SK-N-SH (cell line): Measurements from ENCODE around the gene LYL1. TPM values are rescaled to one million over a fixed set of nuclear protein-coding genes. Genes with fewer than 3 reads are reported as not detected.
A peak's percentile ranks its signal among the peaks of the same experiment; 100 is the strongest.

ENCODE experiments used
- CTCF ChIA-PET: fragments of 300-600, 350-600 bp; formaldehyde crosslinking; extraction: SDS; loops from one replicate; lab custom pipeline; 2021; lab: Yijun Ruan, JAX
- POLR2A ChIA-PET: fragments of 350-600 bp; sonication (Branson Sonifier 250); formaldehyde crosslinking; extraction: SDS; loops from one replicate; lab custom pipeline; 2020; ENCODE audit warnings: antibody characterized with exemption, inconsistent platforms; lab: Yijun Ruan, JAX
- DNase-seq: peaks from one replicate; pipeline ENCODE4 v3.0.0; 2012
- H2AFZ ChIP-seq: fragments of 200-600 bp; sonication (generic); 2 replicates; pipeline ENCODE4 v1.8.1; 2016; ENCODE audit warnings: antibody characterized with exemption, mild to moderate bottlenecking, low read depth
- H3F3A ChIP-seq: fragments of 200-600 bp; sonication (generic); replicated peaks from 2 replicates; pipeline ENCODE3; 2016; ENCODE audit warnings: antibody characterized with exemption, mild to moderate bottlenecking; ENCODE audit not compliant: insufficient read depth
- H3K27ac ChIP-seq, 2 experiments: fragments of 200-500 bp in 1 of 2; fragments of 200-600 bp in 1 of 2; sonication (Bioruptor generic) in 1 of 2; sonication (generic), shearing (Covaris generic) in 1 of 2; 2 replicates each; pipeline versions ENCODE4 v1.5.1 to v1.6.1; 2014 to 2016; ENCODE audit warnings: low read depth in 2 of 2, inconsistent platforms in 1 of 2, low read length in 1 of 2, mild to moderate bottlenecking in 1 of 2, mixed read lengths in 1 of 2
- H3K27me3 ChIP-seq: fragments of 200-600 bp; sonication (generic), shearing (Covaris generic); 2 replicates; pipeline ENCODE4 v1.6.1; 2016; ENCODE audit warnings: mixed run types; ENCODE audit not compliant: insufficient read depth
- H3K36me3 ChIP-seq, 2 experiments: fragments of 200-500 bp in 1 of 2; fragments of 200-600 bp in 1 of 2; sonication (Bioruptor generic) in 1 of 2; sonication (generic) in 1 of 2; replicated peaks in 1 of 2; 2 replicates each; pipeline versions ENCODE3 to v1.5.1; 2014 to 2016; ENCODE audit warnings: low read length in 1 of 2, mild to moderate bottlenecking in 1 of 2; ENCODE audit not compliant: insufficient read depth in 2 of 2, control insufficient read depth in 1 of 2
- H3K4me1 ChIP-seq, 2 experiments: fragments of 200-500 bp in 1 of 2; fragments of 200-600 bp in 1 of 2; sonication (Bioruptor generic) in 1 of 2; sonication (generic), shearing (Covaris generic) in 1 of 2; 2 replicates each; pipeline versions ENCODE4 v1.5.1 to v1.6.1; 2014 to 2016; ENCODE audit warnings: low read depth in 1 of 2, low read length in 1 of 2, mixed run types in 1 of 2; ENCODE audit not compliant: insufficient read depth in 2 of 2, control insufficient read depth in 1 of 2
- H3K4me2 ChIP-seq: fragments of 200-600 bp; sonication (generic), shearing (Covaris generic); 2 replicates; pipeline ENCODE4 v1.6.1; 2017; ENCODE audit warnings: mixed run types
- H3K4me3 ChIP-seq, 2 experiments: fragments of 200-500 bp in 1 of 2; fragments of 200-600 bp in 1 of 2; sonication (Bioruptor generic) in 1 of 2; sonication (generic), shearing (Covaris generic) in 1 of 2; 2 replicates each; pipeline versions ENCODE4 v1.5.1 to v1.8.1; 2014 to 2016; ENCODE audit warnings: low read depth in 2 of 2, inconsistent platforms in 1 of 2, low read length in 1 of 2, mild to moderate bottlenecking in 1 of 2, mixed read lengths in 1 of 2, moderate library complexity in 1 of 2
- H3K79me2 ChIP-seq: fragments of 200-600 bp; sonication (generic); 2 replicates; pipeline ENCODE4 v1.8.1; 2017; ENCODE audit warnings: mild to moderate bottlenecking; ENCODE audit not compliant: insufficient read depth
- H3K9ac ChIP-seq: fragments of 200-600 bp; sonication (generic); 2 replicates; pipeline ENCODE4 v1.6.1; 2017; ENCODE audit warnings: mixed run types
- H3K9me2 ChIP-seq: fragments of 200-600 bp; sonication (generic); 2 replicates; pipeline ENCODE4 v1.6.1; 2017; ENCODE audit warnings: mixed run types
- H3K9me3 ChIP-seq: fragments of 200-600 bp; sonication (generic); 2 replicates; pipeline ENCODE4 v1.6.1; 2017; ENCODE audit warnings: mixed run types, mild to moderate bottlenecking, moderate library complexity
- H4K20me1 ChIP-seq: fragments of 200-600 bp; sonication (generic); 2 replicates; pipeline ENCODE4 v1.6.1; 2017; ENCODE audit warnings: mild to moderate bottlenecking, mixed run types; ENCODE audit not compliant: insufficient read depth
- CHD2 ChIP-seq: fragments of 150-350 bp; IDR thresholded peaks from 2 replicates; pipeline ENCODE4 v1.6.1; 2018; ENCODE audit warnings: low read length; ENCODE audit not compliant: partially characterized antibody
- ELF1 ChIP-seq: IDR thresholded peaks from 2 replicates; pipeline ENCODE4 v1.4.0; 2012
- EP300 ChIP-seq, 2 experiments: IDR thresholded peaks; 2 replicates each; pipeline versions ENCODE4 v1.4.0 to v1.6.1; 2012; ENCODE audit warnings: borderline replicate concordance in 1 of 2, low read depth in 1 of 2, low read length in 1 of 2
- FOSL2 ChIP-seq: IDR thresholded peaks from 2 replicates; pipeline ENCODE4 v1.4.0; 2012; ENCODE audit warnings: low read depth, mild to moderate bottlenecking, moderate library complexity, borderline replicate concordance
- GABPA ChIP-seq: IDR thresholded peaks from 2 replicates; pipeline ENCODE4 v1.4.0; 2012; ENCODE audit warnings: low read depth, mild to moderate bottlenecking
- GATA2 ChIP-seq: sonication (generic); formaldehyde crosslinking; IDR thresholded peaks from 2 replicates; pipeline ENCODE4 v1.5.0; 2020; ENCODE audit warnings: mild to moderate bottlenecking, missing genetic modification reagents
- IRF3 ChIP-seq: fragments of 150-350 bp; IDR thresholded peaks from 2 replicates; pipeline ENCODE4 v1.6.1; 2016; ENCODE audit warnings: mild to moderate bottlenecking, low read depth, low read length
- JUND ChIP-seq: IDR thresholded peaks from 2 replicates; pipeline ENCODE4 v1.4.0; 2012
- NFIC ChIP-seq: IDR thresholded peaks from 2 replicates; pipeline ENCODE4 v1.4.0; 2012; ENCODE audit warnings: borderline replicate concordance
- PBX3 ChIP-seq: IDR thresholded peaks from 2 replicates; pipeline ENCODE4; 2012
- POLR2AphosphoS5 ChIP-seq: IDR thresholded peaks from 2 replicates; pipeline ENCODE4 v1.6.1; 2012; ENCODE audit warnings: low read depth, low read length
- RCOR1 ChIP-seq: fragments of 150-350 bp; IDR thresholded peaks from 2 replicates; pipeline ENCODE4 v1.6.1; 2017; ENCODE audit warnings: antibody characterized with exemption, low read length
- REST ChIP-seq: IDR thresholded peaks from 2 replicates; pipeline ENCODE4 v1.6.1; 2012; ENCODE audit warnings: mild to moderate bottlenecking, low read depth, low read length, moderate library complexity
- RFX5 ChIP-seq: IDR thresholded peaks from 2 replicates; pipeline ENCODE4 v1.6.1; 2012; ENCODE audit warnings: mild to moderate bottlenecking, improper control_type of control experiment, low read length
- TCF12 ChIP-seq: IDR thresholded peaks from 2 replicates; pipeline ENCODE4 v1.4.0; 2012
- TEAD4 ChIP-seq: IDR thresholded peaks from 2 replicates; pipeline ENCODE4 v1.4.0; 2012; ENCODE audit warnings: mild to moderate bottlenecking, borderline replicate concordance; ENCODE audit not compliant: insufficient read depth
- USF1 ChIP-seq: IDR thresholded peaks from 2 replicates; pipeline ENCODE4 v1.4.0; 2012; ENCODE audit warnings: low read depth, borderline replicate concordance
- WGBS: methylation state at CpG from one replicate; pipeline ENCODE4 v1.1.6; 2017; ENCODE audit warnings: low lambda C conversion rate; 5-methylcytosine and 5-hydroxymethylcytosine counted together
- polyA plus RNA-seq, 3 experiments: library from polyadenylated mRNA; depleted of rRNA; stranded (reverse); fragments of >200 nt; gene quantifications; 2 replicates each; pipeline ENCODE4 v1.2.3, GENCODE V29; 2012

The LYL1 gene
- polyA plus RNA-seq, 1 of the 3 experiments (the other 2 are of a cell fraction): 2.2 TPM

GRCh38 chr19:13064092-13064489 is 38.6 kb downstream of the LYL1 start:
- WGBS: no CpG with 5 or more reads among the region's 6 CpGs
- Histone ChIP-seq H4K20me1 (no peaks in the 10 kb centered on the region), H3K27ac (peak overlapping the region in 1 of 2 experiments; percentile 69; a peak in 2 of 4 replicates)

GRCh38 chr19:13063461-13064091 is 39.1 kb downstream of the LYL1 start:
- peak overlapping the region in 1 of 2 experiments; percentile 50; a peak in 2 of 4 replicates for H3K27ac ChIP-seq

More at GRCh38 chr19:13064092-13064489, 38.6 kb downstream of the LYL1 start:
- TF ChIP-seq EP300 (IDR thresholded peaks at IDR 0.05; ENCODE audit: borderline replicate concordance in 1 of 2, low read depth in 1 of 2, low read length in 1 of 2) (no peak), ELF1 (no peak), USF1 (no peak)
- peaks cover 12% of the 10 kb centered on the region for H3F3A ChIP-seq
- H3K4me3 ChIP-seq: no peak overlapping the region
- no peak overlapping the region for H2AFZ ChIP-seq
- H3K9ac ChIP-seq: no peak overlapping the region
- H3K4me1 ChIP-seq: peaks cover 26 to 83% of the 10 kb centered on the region in 2 experiments
- H3K79me2 ChIP-seq: peaks cover 53% of the 10 kb centered on the region
- CTCF ChIA-PET: interaction anchor here (0.7 to 35.2 kb wide), 8 partner anchors 9 to 99 kb away, joined by 3 to 506 read pairs (median 10); no protein-coding TSS in a partner anchor
- POLR2A ChIA-PET: interaction anchor here (0.5 to 0.9 kb wide), 3 partner anchors 20 to 84 kb away, joined by 3 read pairs; no protein-coding TSS in a partner anchor
- H3K9me3 ChIP-seq: no peaks in the 10 kb centered on the region
- DNase-seq: no peak
- H3K36me3 ChIP-seq: no peaks in the 10 kb centered on the region
- peak overlapping the region; percentile 66; the same call in 1 of the 2 replicates for H3K4me2 ChIP-seq
- no peaks in the 10 kb centered on the region for H3K27me3 ChIP-seq
- no peaks in the 10 kb centered on the region for H3K9me2 ChIP-seq

More at GRCh38 chr19:13063461-13064091, 39.1 kb downstream of the LYL1 start:
- TF ChIP-seq GATA2 (CRISPR knock-in tag): no peak
- TF ChIP-seq NFIC: no peak
- no peak for TF ChIP-seq IRF3
- TF ChIP-seq EP300 (IDR thresholded peaks at IDR 0.05; ENCODE audit: borderline replicate concordance in 1 of 2, low read depth in 1 of 2, low read length in 1 of 2): no peak
- no peak for TF ChIP-seq PBX3
- no peak for TF ChIP-seq RCOR1
- no peak for TF ChIP-seq ELF1
- TF ChIP-seq RFX5: no peak
- TF ChIP-seq GABPA: no peak
- TF ChIP-seq TEAD4: no peak
- TF ChIP-seq CHD2: no peak
- TF ChIP-seq REST: no peak
- no peak for TF ChIP-seq FOSL2
- no peak for TF ChIP-seq JUND
- TF ChIP-seq POLR2AphosphoS5: no peak
- no peak for TF ChIP-seq TCF12
- H3K4me1 ChIP-seq: peaks cover 28 to 83% of the 10 kb centered on the region in 2 experiments
- H3K9me2 ChIP-seq: no peaks in the 10 kb centered on the region
- WGBS: 86% methylated on average over 5 of the region's 5 CpGs
- DNase-seq: no peak
- H3K79me2 ChIP-seq: peaks cover 51% of the 10 kb centered on the region
- no peak overlapping the region for H3K4me3 ChIP-seq
- H3K4me2 ChIP-seq: peak overlapping the region; percentile 66; the same call in 1 of the 2 replicates
- CTCF ChIA-PET: interaction anchor here (1.1 to 35.2 kb wide), 7 partner anchors 11 to 98 kb away, joined by 3 to 506 read pairs (median 11); no protein-coding TSS in a partner anchor
- POLR2A ChIA-PET: interaction anchor here (0.8 to 0.9 kb wide), 2 partner anchors 21 to 79 kb away, joined by 3 read pairs; no protein-coding TSS in a partner anchor
- no peaks in the 10 kb centered on the region for H3K9me3 ChIP-seq
- no peaks in the 10 kb centered on the region for H3K27me3 ChIP-seq
- H3K36me3 ChIP-seq: no peaks in the 10 kb centered on the region
- H4K20me1 ChIP-seq: no peaks in the 10 kb centered on the region
- H3F3A ChIP-seq: peaks cover 14% of the 10 kb centered on the region
- H2AFZ ChIP-seq: no peak overlapping the region
- 0 out of 2 replicates have a peak overlapping the region, but pooled peaks have one; percentile 3 for H3K9ac ChIP-seq
